NCI-H226 (cell line): ENCODE results near the gene ZCCHC24.

Experiments
- DNase-seq: peaks from one replicate; pipeline ENCODE4 v3.0.0-alpha.2; 2015

The ZCCHC24 gene

GRCh38 chr10:79396520-79396919 lies 48.9 kb downstream of the ZCCHC24 start:
- no peak for DNase-seq

- no peak for DNase-seq
Observed at GRCh38 chr10:79394664-79395063, 50.8 kb downstream of the ZCCHC24 start.

GRCh38 chr10:79393924-79394610 lies 51.4 kb downstream of the ZCCHC24 start:
- no peak for DNase-seq

GRCh38 chr10:79393221-79393923 lies 52.1 kb downstream of the ZCCHC24 start:
- no peak for DNase-seq

- no peak for DNase-seq
Observed at GRCh38 chr10:79392506-79393176, 52.8 kb downstream of the ZCCHC24 start.

GRCh38 chr10:79392020-79392398 lies 53.4 kb downstream of the ZCCHC24 start:
- DNase-seq, result no peak

GRCh38 chr10:79391231-79392019 lies 54.0 kb downstream of the ZCCHC24 start:
- no peak for DNase-seq

GRCh38 chr10:79390551-79391229 lies 54.7 kb downstream of the ZCCHC24 start:
- no peak for DNase-seq

GRCh38 chr10:79390057-79390456 lies 55.4 kb downstream of the ZCCHC24 start:
- no peak for DNase-seq

GRCh38 chr10:79387974-79388850 lies 57.2 kb downstream of the ZCCHC24 start:
- no peak for DNase-seq

GRCh38 chr10:79387466-79387973 lies 57.9 kb downstream of the ZCCHC24 start:
- no peak for DNase-seq

- DNase-seq, result no peak
Observed at GRCh38 chr10:79386637-79387465, 58.6 kb downstream of the ZCCHC24 start.

GRCh38 chr10:79385804-79386531 lies 59.5 kb downstream of the ZCCHC24 start:
- no peak for DNase-seq

GRCh38 chr10:79385392-79385795 lies 60.0 kb downstream of the ZCCHC24 start:
- DNase-seq, result no peak

GRCh38 chr10:79384773-79385391 lies 60.5 kb downstream of the ZCCHC24 start:
- no peak for DNase-seq

GRCh38 chr10:79383974-79384606 lies 61.3 kb downstream of the ZCCHC24 start:
- DNase-seq, result no peak

- DNase-seq, result no peak
Observed at GRCh38 chr10:79382491-79382941, 62.9 kb downstream of the ZCCHC24 start.

GRCh38 chr10:79381804-79382221 lies 63.6 kb downstream of the ZCCHC24 start:
- DNase-seq, result no peak
